ENCODE data around the gene FILIP1.

The FILIP1 gene

GRCh38 chr6:75262716-75263400, 230.7 kb downstream of the FILIP1 start:
- TF ChIP-seq CTCF (IDR thresholded peaks at IDR 0.05; ENCODE audit: low read depth, low read length): no peak
- DNase-seq (ENCODE audit: low read depth in 2 of 2): no peak
- H3K4me3 ChIP-seq (replicated peaks in 1 of 2; ENCODE audit: low read depth in 2 of 2, low read length in 2 of 2): no peak overlapping the region

GRCh38 chr6:75261299-75261698, 232.3 kb downstream of the FILIP1 start:
- no peak overlapping the region for H3K4me3 ChIP-seq (replicated peaks in 1 of 2; ENCODE audit: low read depth in 2 of 2, low read length in 2 of 2)
- no peak for DNase-seq (ENCODE audit: low read depth in 2 of 2)
- no peak for TF ChIP-seq CTCF (IDR thresholded peaks at IDR 0.05; ENCODE audit: low read depth, low read length)

GRCh38 chr6:75257343-75258087, 236.1 kb downstream of the FILIP1 start:
- DNase-seq (ENCODE audit: low read depth in 2 of 2): no peak
- no peak for TF ChIP-seq CTCF (IDR thresholded peaks at IDR 0.05; ENCODE audit: low read depth, low read length)
- no peak overlapping the region for H3K4me3 ChIP-seq (replicated peaks in 1 of 2; ENCODE audit: low read depth in 2 of 2, low read length in 2 of 2)

- DNase-seq (ENCODE audit: low read depth in 2 of 2): no peak
- no peak for TF ChIP-seq CTCF (IDR thresholded peaks at IDR 0.05; ENCODE audit: low read depth, low read length)
- no peak overlapping the region for H3K4me3 ChIP-seq (replicated peaks in 1 of 2; ENCODE audit: low read depth in 2 of 2, low read length in 2 of 2)
These were observed 243.0 kb downstream of the FILIP1 start for GRCh38 chr6:75250552-75250951.

GRCh38 chr6:75249837-75250236, 243.8 kb downstream of the FILIP1 start:
- no peak for TF ChIP-seq CTCF (IDR thresholded peaks at IDR 0.05; ENCODE audit: low read depth, low read length)
- no peak for DNase-seq (ENCODE audit: low read depth in 2 of 2)
- H3K4me3 ChIP-seq (replicated peaks in 1 of 2; ENCODE audit: low read depth in 2 of 2, low read length in 2 of 2): no peak overlapping the region

- no peak for TF ChIP-seq CTCF (IDR thresholded peaks at IDR 0.05; ENCODE audit: low read depth, low read length)
- DNase-seq (ENCODE audit: low read depth in 2 of 2): no peak
- no peak overlapping the region for H3K4me3 ChIP-seq (replicated peaks in 1 of 2; ENCODE audit: low read depth in 2 of 2, low read length in 2 of 2)
These were observed 247.2 kb downstream of the FILIP1 start for GRCh38 chr6:75246386-75246785.

Measured in cardiac fibroblast (primary cell).